AG04450 (cell line): ENCODE measurements around the gene SSR3. TPM values are rescaled to one million over a fixed set of nuclear protein-coding genes. Genes with fewer than 3 reads are reported as not detected.
"Not testable (repeated sequence)": the region's sequence is repeated elsewhere in the genome, so short reads cannot be mapped to it uniquely, and the experiment has no call there.

Source experiments
- CTCF ChIA-PET: fragments of 300-600, 350-600 bp; formaldehyde crosslinking; extraction: SDS; loops from one replicate; lab custom pipeline; 2022; ENCODE audit warnings: antibody characterized with exemption, inconsistent platforms; lab: Charles Lee
- POLR2A ChIA-PET: fragments of 350-600 bp; formaldehyde crosslinking; extraction: SDS; loops from one replicate; lab custom pipeline; 2021; ENCODE audit warnings: antibody characterized with exemption, inconsistent platforms; lab: Yijun Ruan, JAX
- DNase-seq: peaks from one replicate; pipeline ENCODE4 v3.0.0-alpha.2; 2011; ENCODE audit warnings: low read depth, low spot score
- H3K27ac ChIP-seq: one replicate; pipeline ENCODE4 v1.5.1; 2012; ENCODE audit warnings: low read depth, low read length, control low read depth
- H3K27me3 ChIP-seq: one replicate; pipeline ENCODE4 v1.6.0; 2012; ENCODE audit warnings: low read length; ENCODE audit not compliant: control insufficient read depth, insufficient read depth
- H3K4me3 ChIP-seq: 2 replicates; pipeline ENCODE4 v1.5.1; 2011; ENCODE audit warnings: mild to moderate bottlenecking, low read depth, low read length, control low read depth
- H3K9me3 ChIP-seq: 2 replicates; pipeline ENCODE4 v1.5.1; 2012; ENCODE audit warnings: low read length; ENCODE audit not compliant: control insufficient read depth, insufficient read depth
- CTCF ChIP-seq: IDR thresholded peaks from 2 replicates; pipeline ENCODE4 v1.5.1; 2011; ENCODE audit warnings: low read depth, low read length, control low read depth, inconsistent platforms
- polyA plus RNA-seq: library from polyadenylated mRNA; depleted of rRNA; stranded (reverse); fragments of >200 nt; gene quantifications from 2 replicates; pipeline ENCODE4 v1.2.3, GENCODE V29; 2011

Gene SSR3
- polyA plus RNA-seq, 1 experiment, result 328 TPM

- H3K4me3 ChIP-seq, result no peak overlapping the region
- no peaks in the 10 kb centered on the region for H3K9me3 ChIP-seq
- TF ChIP-seq CTCF, result no peak
- H3K27ac ChIP-seq, result no peak overlapping the region
- no peaks in the 10 kb centered on the region for H3K27me3 ChIP-seq
- ChIA-PET CTCF (interaction anchor here (1.5 kb wide), 1 partner anchor 561 kb away, joined by 4 read pairs; no protein-coding TSS in a partner anchor), POLR2A (no interaction called here)
- DNase-seq, result no peak
Observed at GRCh38 chr3:156576651-156577348, 21.9 kb upstream of the SSR3 start.

GRCh38 chr3:156576051-156576450 is 21.1 kb upstream of the SSR3 start:
- ChIA-PET POLR2A (no interaction called here), CTCF (interaction anchor here (1.5 kb wide), 1 partner anchor 561 kb away, joined by 4 read pairs; no protein-coding TSS in a partner anchor)
- no peak for TF ChIP-seq CTCF
- no peak overlapping the region for H3K27ac ChIP-seq
- H3K4me3 ChIP-seq, result no peak overlapping the region
- H3K9me3 ChIP-seq, result no peaks in the 10 kb centered on the region
- no peak for DNase-seq
- no peaks in the 10 kb centered on the region for H3K27me3 ChIP-seq

- ChIA-PET CTCF (interaction anchor here (1.5 kb wide), 1 partner anchor 66 kb away, joined by 3 read pairs; no protein-coding TSS in a partner anchor), POLR2A (no interaction called here)
- no peak overlapping the region for H3K27ac ChIP-seq
- H3K4me3 ChIP-seq, result no peak overlapping the region
- TF ChIP-seq CTCF, result no peak
- no peaks in the 10 kb centered on the region for H3K27me3 ChIP-seq
- H3K9me3 ChIP-seq, result no peaks in the 10 kb centered on the region
- no peak for DNase-seq
Observed at GRCh38 chr3:156575641-156576040, 20.7 kb upstream of the SSR3 start.

GRCh38 chr3:156569881-156570280 is 15.0 kb upstream of the SSR3 start:
- DNase-seq, H3K27me3 ChIP-seq, H3K27ac ChIP-seq, CTCF ChIA-PET, H3K9me3 ChIP-seq, POLR2A ChIA-PET, H3K4me3 ChIP-seq: not testable (repeated sequence)

- H3K27me3 ChIP-seq, H3K4me3 ChIP-seq, POLR2A ChIA-PET, CTCF ChIA-PET, DNase-seq, H3K9me3 ChIP-seq, H3K27ac ChIP-seq: not testable (repeated sequence)
Observed at GRCh38 chr3:156569016-156569415, 14.1 kb upstream of the SSR3 start.
